HEK293 (cell line): ENCODE measurements around the gene SGPL1.

Source experiments
- CTCF ChIA-PET: fragments of 350-600 bp; formaldehyde crosslinking; extraction: SDS; loops from one replicate; lab custom pipeline; 2021; ENCODE audit warnings: antibody characterized with exemption; lab: Yijun Ruan, JAX
- POLR2A ChIA-PET: fragments of 300-600 bp; formaldehyde crosslinking; extraction: SDS; loops from one replicate; lab custom pipeline; 2020; ENCODE audit warnings: antibody characterized with exemption, inconsistent platforms; lab: Yijun Ruan, JAX
- H3K27ac ChIP-seq: fragments of 200-500 bp; sonication (Bioruptor generic); 2 replicates; pipeline ENCODE4 v1.5.1; 2014; ENCODE audit warnings: low read depth, low read length, control low read depth, inconsistent platforms; ENCODE audit errors: extremely low read depth
- H3K36me3 ChIP-seq, 2 experiments: fragments of 200-500 bp in 1 of 2; sonication (Bioruptor generic) in 1 of 2; 1 replicate in 1 of 2; 2 replicates in 1 of 2; pipeline ENCODE4 v1.5.1; 2014 to 2017; ENCODE audit warnings: inconsistent platforms in 2 of 2, low read length in 2 of 2; ENCODE audit not compliant: control insufficient read depth in 2 of 2, insufficient read depth in 1 of 2
- H3K4me1 ChIP-seq: fragments of 200-500 bp; sonication (Bioruptor generic); 2 replicates; pipeline ENCODE4 v1.5.1; 2014; ENCODE audit warnings: mild to moderate bottlenecking, low read length, inconsistent platforms; ENCODE audit not compliant: control insufficient read depth, insufficient read depth
- H3K4me3 ChIP-seq: 2 replicates; pipeline ENCODE4 v1.5.1; 2011; ENCODE audit warnings: low read depth, mild to moderate bottlenecking, control low read depth, low read length, moderate library complexity
- H3K9me3 ChIP-seq: fragments of 200-500 bp; sonication (Bioruptor generic); 2 replicates; pipeline ENCODE4 v1.5.1; 2014; ENCODE audit warnings: low read depth, low read length, inconsistent platforms; ENCODE audit not compliant: control insufficient read depth, insufficient read depth
- BCL6B ChIP-seq: fragments of 450-650 bp; formaldehyde crosslinking; IDR thresholded peaks from 2 replicates; pipeline ENCODE4 v1.5.1; 2017; ENCODE audit warnings: missing biosample characterization, missing genetic modification characterization
- GLI4 ChIP-seq: fragments of 450-650 bp; formaldehyde crosslinking; IDR thresholded peaks from 2 replicates; pipeline ENCODE4 v1.5.1; 2016; ENCODE audit warnings: missing biosample characterization, missing genetic modification characterization
- KLF10 ChIP-seq: fragments of 450-650 bp; IDR thresholded peaks from 2 replicates; pipeline ENCODE4 v1.5.1; 2018; ENCODE audit warnings: missing biosample characterization, mild to moderate bottlenecking, missing genetic modification characterization
- KLF7 ChIP-seq: fragments of 450-650 bp; formaldehyde crosslinking; IDR thresholded peaks from 2 replicates; pipeline ENCODE4 v1.5.1; 2016; ENCODE audit warnings: missing biosample characterization, missing genetic modification characterization, borderline replicate concordance
- PATZ1 ChIP-seq: fragments of 450-650 bp; formaldehyde crosslinking; IDR thresholded peaks from 2 replicates; pipeline ENCODE4 v1.5.1; 2016; ENCODE audit warnings: missing biosample characterization, missing genetic modification characterization
- ZFP41 ChIP-seq: fragments of 450-650 bp; formaldehyde crosslinking; IDR thresholded peaks from 2 replicates; pipeline ENCODE4 v1.5.1; 2016; ENCODE audit warnings: missing biosample characterization, missing genetic modification characterization, borderline replicate concordance
- ZNF121 ChIP-seq: fragments of 450-650 bp; formaldehyde crosslinking; IDR thresholded peaks from 2 replicates; pipeline ENCODE4 v1.5.1; 2016; ENCODE audit warnings: missing biosample characterization, missing genetic modification characterization
- ZNF140 ChIP-seq: fragments of 450-650 bp; formaldehyde crosslinking; IDR thresholded peaks from 2 replicates; pipeline ENCODE4 v1.5.1; 2016; ENCODE audit warnings: missing biosample characterization, missing genetic modification characterization
- ZNF148 ChIP-seq: fragments of 450-650 bp; formaldehyde crosslinking; IDR thresholded peaks from 2 replicates; pipeline ENCODE4 v1.5.0; 2017; ENCODE audit warnings: missing biosample characterization, missing genetic modification characterization, borderline replicate concordance
- ZNF155 ChIP-seq: fragments of 450-650 bp; formaldehyde crosslinking; IDR thresholded peaks from 2 replicates; pipeline ENCODE4 v1.5.1; 2016; ENCODE audit warnings: missing biosample characterization, missing genetic modification characterization
- ZNF211 ChIP-seq: fragments of 450-650 bp; formaldehyde crosslinking; IDR thresholded peaks from 2 replicates; pipeline ENCODE4 v1.5.1; 2016; ENCODE audit warnings: low read depth, missing biosample characterization, missing genetic modification characterization
- ZNF292 ChIP-seq: fragments of 450-650 bp; formaldehyde crosslinking; IDR thresholded peaks from 2 replicates; pipeline ENCODE4 v1.5.1; 2016; ENCODE audit warnings: low read depth, missing biosample characterization, missing genetic modification characterization, borderline replicate concordance
- ZNF426 ChIP-seq: fragments of 450-650 bp; formaldehyde crosslinking; IDR thresholded peaks from 2 replicates; pipeline ENCODE4 v1.5.1; 2017; ENCODE audit warnings: missing biosample characterization, missing genetic modification characterization, mild to moderate bottlenecking, inconsistent platforms, moderate library complexity
- ZNF514 ChIP-seq: fragments of 450-650 bp; formaldehyde crosslinking; IDR thresholded peaks from 2 replicates; pipeline ENCODE4 v1.5.1; 2016; ENCODE audit warnings: missing biosample characterization, missing genetic modification characterization
- ZNF707 ChIP-seq: fragments of 450-650 bp; formaldehyde crosslinking; IDR thresholded peaks from 2 replicates; pipeline ENCODE4 v1.5.1; 2016; ENCODE audit warnings: missing biosample characterization, missing genetic modification characterization
- ZSCAN23 ChIP-seq: fragments of 450-650 bp; formaldehyde crosslinking; IDR thresholded peaks from 2 replicates; pipeline ENCODE4 v1.5.1; 2016; ENCODE audit warnings: missing biosample characterization, missing genetic modification characterization
- TF ChIP-seq, protein P1 (sequence below): fragments of 450-650 bp; formaldehyde crosslinking; IDR thresholded peaks from 2 replicates; pipeline ENCODE4 v1.5.1; 2016; ENCODE audit warnings: missing biosample characterization, missing genetic modification characterization, low read depth
- TF ChIP-seq, protein P2 (sequence below): IDR thresholded peaks from 2 replicates; pipeline ENCODE4 v1.6.1; 2011; ENCODE audit warnings: mild to moderate bottlenecking, low read depth, low read length, borderline replicate concordance
- TF ChIP-seq, protein P3 (sequence below): fragments of 450-650 bp; formaldehyde crosslinking; IDR thresholded peaks from 2 replicates; pipeline ENCODE4 v1.5.1; 2016; ENCODE audit warnings: missing biosample characterization, missing genetic modification characterization, low read depth
- TF ChIP-seq, protein P4 (sequence below): fragments of 450-650 bp; formaldehyde crosslinking; IDR thresholded peaks from 2 replicates; pipeline ENCODE4 v1.5.1; 2016; ENCODE audit warnings: missing biosample characterization, missing genetic modification characterization
- TF ChIP-seq, protein P5 (sequence below): sonication (generic); formaldehyde crosslinking; IDR thresholded peaks from 2 replicates; pipeline ENCODE4 v1.8.1; 2022; ENCODE audit warnings: mild to moderate bottlenecking, moderate library complexity, missing genetic modification reagents

Gene SGPL1

GRCh38 chr10:70795613-70796012, 20.1 kb upstream of the SGPL1 start (continued):
- no peak for TF ChIP-seq ZNF148 (tag by site-specific recombination)
- no peak for TF ChIP-seq KLF7 (tag by site-specific recombination)

DNA sequence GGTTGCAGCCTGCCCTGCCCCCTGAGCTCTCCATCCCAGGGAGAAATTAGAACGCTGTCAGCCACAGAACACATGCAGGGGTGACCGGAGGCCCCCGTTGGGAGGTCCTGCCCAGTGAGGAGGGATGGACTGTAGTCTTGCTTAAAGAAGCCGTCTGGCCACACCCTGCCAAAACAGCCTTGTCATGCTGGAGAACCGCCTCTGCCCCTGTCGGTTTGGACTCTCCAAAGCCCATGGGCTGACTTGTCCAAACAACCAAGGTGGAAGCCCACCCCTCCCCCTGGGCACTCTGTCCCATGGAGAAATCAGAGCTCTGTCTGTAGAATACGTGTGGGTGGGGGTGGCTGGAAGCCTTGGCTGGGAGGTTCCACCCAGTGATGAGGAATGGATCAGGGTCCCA, 17.9 kb upstream of the SGPL1 start:
- Histone ChIP-seq H3K4me3 (no peak overlapping the region), H3K4me1 (no peaks in the 10 kb centered on the region), H3K9me3 (no peaks in the 10 kb centered on the region), H3K27ac (no peak overlapping the region), H3K36me3 (no peaks in the 10 kb centered on the region)
- ChIA-PET CTCF (interaction anchor here (0.6 to 0.7 kb wide), 3 partner anchors 17 to 178 kb away, joined by 3 to 4 read pairs (median 3); no protein-coding TSS in a partner anchor), POLR2A (no interaction called here)
- TF ChIP-seq ZNF292 (tag by site-specific recombination) (no peak), GLI4 (tag by site-specific recombination) (no peak), ZSCAN23 (tag by site-specific recombination) (no peak), ZNF155 (tag by site-specific recombination) (no peak), ZNF211 (tag by site-specific recombination) (no peak), ZFP41 (no peak), ZNF514 (no peak), BCL6B (tag by site-specific recombination) (no peak), KLF10 (tag by site-specific recombination) (no peak), PATZ1 (tag by site-specific recombination) (no peak), ZNF707 (no peak), ZNF121 (tag by site-specific recombination) (no peak), ZNF140 (no peak), ZNF426 (tag by site-specific recombination) (no peak)
- TF ChIP-seq, protein P1, sequence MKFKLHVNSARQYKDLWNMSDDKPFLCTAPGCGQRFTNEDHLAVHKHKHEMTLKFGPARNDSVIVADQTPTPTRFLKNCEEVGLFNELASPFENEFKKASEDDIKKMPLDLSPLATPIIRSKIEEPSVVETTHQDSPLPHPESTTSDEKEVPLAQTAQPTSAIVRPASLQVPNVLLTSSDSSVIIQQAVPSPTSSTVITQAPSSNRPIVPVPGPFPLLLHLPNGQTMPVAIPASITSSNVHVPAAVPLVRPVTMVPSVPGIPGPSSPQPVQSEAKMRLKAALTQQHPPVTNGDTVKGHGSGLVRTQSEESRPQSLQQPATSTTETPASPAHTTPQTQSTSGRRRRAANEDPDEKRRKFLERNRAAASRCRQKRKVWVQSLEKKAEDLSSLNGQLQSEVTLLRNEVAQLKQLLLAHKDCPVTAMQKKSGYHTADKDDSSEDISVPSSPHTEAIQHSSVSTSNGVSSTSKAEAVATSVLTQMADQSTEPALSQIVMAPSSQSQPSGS (tag by site-specific recombination), result no peak
- TF ChIP-seq, protein P2, sequence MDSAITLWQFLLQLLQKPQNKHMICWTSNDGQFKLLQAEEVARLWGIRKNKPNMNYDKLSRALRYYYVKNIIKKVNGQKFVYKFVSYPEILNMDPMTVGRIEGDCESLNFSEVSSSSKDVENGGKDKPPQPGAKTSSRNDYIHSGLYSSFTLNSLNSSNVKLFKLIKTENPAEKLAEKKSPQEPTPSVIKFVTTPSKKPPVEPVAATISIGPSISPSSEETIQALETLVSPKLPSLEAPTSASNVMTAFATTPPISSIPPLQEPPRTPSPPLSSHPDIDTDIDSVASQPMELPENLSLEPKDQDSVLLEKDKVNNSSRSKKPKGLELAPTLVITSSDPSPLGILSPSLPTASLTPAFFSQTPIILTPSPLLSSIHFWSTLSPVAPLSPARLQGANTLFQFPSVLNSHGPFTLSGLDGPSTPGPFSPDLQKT, result no peak
- TF ChIP-seq, protein P3, sequence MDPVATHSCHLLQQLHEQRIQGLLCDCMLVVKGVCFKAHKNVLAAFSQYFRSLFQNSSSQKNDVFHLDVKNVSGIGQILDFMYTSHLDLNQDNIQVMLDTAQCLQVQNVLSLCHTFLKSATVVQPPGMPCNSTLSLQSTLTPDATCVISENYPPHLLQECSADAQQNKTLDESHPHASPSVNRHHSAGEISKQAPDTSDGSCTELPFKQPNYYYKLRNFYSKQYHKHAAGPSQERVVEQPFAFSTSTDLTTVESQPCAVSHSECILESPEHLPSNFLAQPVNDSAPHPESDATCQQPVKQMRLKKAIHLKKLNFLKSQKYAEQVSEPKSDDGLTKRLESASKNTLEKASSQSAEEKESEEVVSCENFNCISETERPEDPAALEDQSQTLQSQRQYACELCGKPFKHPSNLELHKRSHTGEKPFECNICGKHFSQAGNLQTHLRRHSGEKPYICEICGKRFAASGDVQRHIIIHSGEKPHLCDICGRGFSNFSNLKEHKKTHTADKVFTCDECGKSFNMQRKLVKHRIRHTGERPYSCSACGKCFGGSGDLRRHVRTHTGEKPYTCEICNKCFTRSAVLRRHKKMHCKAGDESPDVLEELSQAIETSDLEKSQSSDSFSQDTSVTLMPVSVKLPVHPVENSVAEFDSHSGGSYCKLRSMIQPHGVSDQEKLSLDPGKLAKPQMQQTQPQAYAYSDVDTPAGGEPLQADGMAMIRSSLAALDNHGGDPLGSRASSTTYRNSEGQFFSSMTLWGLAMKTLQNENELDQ, result no peak
- TF ChIP-seq, protein P4, sequence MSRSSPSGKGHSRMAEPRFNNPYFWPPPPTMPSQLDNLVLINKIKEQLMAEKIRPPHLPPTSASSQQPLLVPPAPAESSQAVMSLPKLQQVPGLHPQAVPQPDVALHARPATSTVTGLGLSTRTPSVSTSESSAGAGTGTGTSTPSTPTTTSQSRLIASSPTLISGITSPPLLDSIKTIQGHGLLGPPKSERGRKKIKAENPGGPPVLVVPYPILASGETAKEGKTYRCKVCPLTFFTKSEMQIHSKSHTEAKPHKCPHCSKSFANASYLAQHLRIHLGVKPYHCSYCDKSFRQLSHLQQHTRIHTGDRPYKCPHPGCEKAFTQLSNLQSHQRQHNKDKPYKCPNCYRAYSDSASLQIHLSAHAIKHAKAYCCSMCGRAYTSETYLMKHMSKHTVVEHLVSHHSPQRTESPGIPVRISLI, result no peak
- TF ChIP-seq, protein P5, sequence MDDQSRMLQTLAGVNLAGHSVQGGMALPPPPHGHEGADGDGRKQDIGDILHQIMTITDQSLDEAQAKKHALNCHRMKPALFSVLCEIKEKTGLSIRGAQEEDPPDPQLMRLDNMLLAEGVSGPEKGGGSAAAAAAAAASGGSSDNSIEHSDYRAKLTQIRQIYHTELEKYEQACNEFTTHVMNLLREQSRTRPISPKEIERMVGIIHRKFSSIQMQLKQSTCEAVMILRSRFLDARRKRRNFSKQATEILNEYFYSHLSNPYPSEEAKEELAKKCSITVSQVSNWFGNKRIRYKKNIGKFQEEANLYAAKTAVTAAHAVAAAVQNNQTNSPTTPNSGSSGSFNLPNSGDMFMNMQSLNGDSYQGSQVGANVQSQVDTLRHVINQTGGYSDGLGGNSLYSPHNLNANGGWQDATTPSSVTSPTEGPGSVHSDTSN (CRISPR knock-in tag), result no peak
